NCI-H1092 treated with DMSO at 0.1 percent for 48 hours (cell line): ENCODE measurements around the gene OR4K14.
"Not testable (repeated sequence)": the region's sequence is repeated elsewhere in the genome, so short reads cannot be mapped to it uniquely, and the experiment has no call there.

Source experiments
- DNase-seq: peaks from one replicate; lab custom pipeline; 2025; lab: John Stamatoyannopoulos, UW

OR4K14 gene, protein sequence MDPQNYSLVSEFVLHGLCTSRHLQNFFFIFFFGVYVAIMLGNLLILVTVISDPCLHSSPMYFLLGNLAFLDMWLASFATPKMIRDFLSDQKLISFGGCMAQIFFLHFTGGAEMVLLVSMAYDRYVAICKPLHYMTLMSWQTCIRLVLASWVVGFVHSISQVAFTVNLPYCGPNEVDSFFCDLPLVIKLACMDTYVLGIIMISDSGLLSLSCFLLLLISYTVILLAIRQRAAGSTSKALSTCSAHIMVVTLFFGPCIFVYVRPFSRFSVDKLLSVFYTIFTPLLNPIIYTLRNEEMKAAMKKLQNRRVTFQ

DNA sequence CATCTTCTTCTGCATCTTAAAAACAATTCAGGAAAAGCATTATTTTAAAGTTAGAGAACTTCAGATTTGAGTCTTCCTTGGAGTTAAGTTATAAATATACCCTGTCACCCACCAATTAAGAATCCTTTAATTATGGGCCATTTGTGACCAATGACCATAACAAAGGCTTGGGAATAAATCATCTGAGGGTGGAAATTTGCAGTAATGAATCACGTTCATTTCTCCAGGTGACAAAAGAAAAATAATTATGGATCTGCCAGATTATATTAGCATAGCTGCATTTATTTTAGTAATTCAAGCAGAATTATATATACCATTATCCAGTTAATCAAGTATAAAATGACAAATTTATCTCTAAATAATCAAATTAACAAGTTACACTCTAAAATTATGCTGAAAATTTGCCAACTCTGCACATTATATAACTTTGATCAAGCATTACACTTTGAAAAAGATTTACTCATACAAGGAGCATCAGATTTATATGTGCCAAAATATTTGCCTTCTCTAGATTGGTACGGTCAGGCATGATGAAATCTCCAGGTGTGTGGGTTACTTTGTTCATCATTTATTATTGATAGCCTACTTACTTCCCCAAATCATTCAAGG is at the start of gene OR4K14:
TSS of gene OR4K14 (minus strand) at position 51 of the 609 bp plus-strand sequence. CDS start 4,114 bp downstream, outside the sequence.
- no peak for DNase-seq

DNA sequence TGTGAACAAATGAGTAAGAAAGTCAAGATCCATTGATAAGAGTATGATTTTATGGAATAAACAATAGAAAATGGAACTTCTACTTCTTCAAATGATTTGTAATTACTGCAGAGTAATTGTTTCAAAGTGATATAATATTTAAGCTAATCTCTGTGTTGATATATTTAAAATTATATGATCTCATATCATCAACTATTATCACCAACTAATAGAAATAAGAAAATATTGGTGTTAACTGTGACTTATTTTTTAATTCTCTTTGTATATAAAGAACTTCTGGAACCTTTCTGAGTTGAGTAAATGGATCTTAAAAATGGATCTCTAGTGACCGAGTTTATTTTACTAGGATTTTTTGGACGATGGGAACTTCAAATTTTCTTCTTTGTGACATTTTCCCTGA is 40.6 kb upstream of the OR4K14 start, which contains the start of gene OR4L1:
TSS of gene OR4L1 (plus strand) at position 301 of the 400 bp plus-strand sequence. CDS start at position 301, 0 bp downstream.
- DNase-seq: no peak

DNA sequence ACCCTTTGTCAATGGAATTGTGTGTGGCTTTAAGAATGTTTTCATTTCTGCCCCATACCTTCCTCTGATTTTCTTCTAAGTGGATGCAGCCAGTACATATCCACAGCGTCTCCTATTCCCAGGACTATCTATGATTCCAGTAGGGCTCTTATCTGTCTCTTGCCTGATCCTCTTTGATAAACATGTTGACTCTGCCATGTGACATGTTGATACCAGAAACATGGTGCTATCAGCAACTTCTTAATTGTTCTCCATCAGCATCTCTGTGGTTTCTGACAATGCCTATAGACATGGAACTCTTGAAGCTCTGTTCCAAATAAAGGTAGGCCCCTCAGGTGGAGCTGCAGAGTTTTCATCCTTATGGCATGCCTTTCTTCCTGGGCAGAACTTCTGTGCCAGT is 29.1 kb upstream of the OR4K14 start:
- DNase-seq: no peak

DNA sequence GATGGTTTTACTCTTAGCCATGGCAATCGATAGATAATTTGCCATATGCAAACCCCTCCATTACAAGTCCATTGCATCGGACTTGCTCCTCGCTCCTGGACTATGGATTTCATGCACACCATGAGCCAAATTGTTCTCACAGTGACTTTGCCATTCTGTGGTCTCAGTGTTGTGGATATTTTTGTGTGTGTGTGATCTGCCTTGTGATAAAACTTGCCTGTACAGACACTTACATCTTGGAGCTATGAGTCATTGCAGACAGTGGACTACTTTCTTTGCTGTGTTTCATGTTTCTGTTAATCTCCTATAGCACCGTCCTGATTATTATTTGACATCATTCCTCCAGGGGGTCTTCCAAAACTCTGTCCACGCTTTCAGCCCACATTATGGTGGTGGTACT is 25.1 kb upstream of the OR4K14 start:
- DNase-seq: no peak

DNA sequence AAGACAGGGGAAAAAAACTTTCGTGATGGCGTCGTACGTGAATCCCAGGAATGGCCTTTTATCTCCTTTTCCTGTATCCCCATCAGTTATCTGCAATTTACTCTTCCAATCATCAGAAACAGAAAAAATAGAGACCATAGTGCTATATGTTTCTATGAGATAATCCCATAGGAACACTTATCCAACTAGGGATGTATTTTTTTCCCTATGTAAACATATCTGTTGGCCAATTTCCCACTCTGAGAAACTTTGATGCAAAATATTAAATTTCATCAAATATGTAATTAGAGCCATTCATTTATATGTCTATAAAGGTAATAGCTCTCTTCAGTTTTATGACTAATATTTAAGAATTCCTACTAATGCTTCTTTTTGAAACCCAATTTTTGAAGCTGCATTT is 16.8 kb upstream of the OR4K14 start, which contains the start of gene OR4K13:
TSS of gene OR4K13 (minus strand) at position 101 of the 400 bp plus-strand sequence. CDS start 1,280 bp downstream, outside the sequence.
- DNase-seq: no peak

DNA sequence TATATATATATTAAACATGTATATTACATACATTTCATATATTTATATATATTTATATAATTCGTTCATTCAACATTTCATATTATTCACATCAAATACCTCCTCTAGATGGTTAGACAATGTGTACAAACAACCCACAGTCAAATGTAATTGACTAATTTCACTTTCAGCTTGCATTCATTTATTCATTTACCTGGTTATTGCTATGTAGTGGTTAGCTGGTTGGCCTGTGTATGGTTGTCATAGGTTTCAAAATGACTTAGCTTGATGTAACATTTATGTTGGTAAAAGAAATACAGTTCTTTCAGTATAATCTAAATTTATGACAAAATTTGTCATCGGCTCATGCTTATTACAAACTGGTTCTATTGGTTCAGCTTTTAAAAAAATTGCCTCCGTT is 16.3 kb upstream of the OR4K14 start:
- DNase-seq: no peak

DNA sequence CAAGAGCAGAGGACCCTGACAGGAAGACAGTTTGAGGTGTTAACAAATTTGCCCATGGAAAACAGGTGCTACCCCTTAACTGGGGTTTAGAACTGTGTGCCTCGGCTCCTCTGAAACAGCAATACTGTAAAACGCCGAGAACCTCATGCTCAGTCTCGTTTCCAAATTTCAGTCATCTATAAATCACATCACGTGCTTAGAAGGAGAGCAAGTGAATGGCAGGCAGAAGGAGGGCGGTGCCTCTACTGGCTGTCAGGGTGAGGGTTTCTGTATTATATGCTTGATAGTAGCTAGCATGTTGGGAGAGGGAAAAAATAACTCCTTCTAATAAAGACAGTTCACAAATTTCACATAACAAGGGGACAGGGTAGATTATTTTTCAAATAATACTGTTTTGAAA is 12.0 kb upstream of the OR4K14 start:
- DNase-seq: no peak

DNA sequence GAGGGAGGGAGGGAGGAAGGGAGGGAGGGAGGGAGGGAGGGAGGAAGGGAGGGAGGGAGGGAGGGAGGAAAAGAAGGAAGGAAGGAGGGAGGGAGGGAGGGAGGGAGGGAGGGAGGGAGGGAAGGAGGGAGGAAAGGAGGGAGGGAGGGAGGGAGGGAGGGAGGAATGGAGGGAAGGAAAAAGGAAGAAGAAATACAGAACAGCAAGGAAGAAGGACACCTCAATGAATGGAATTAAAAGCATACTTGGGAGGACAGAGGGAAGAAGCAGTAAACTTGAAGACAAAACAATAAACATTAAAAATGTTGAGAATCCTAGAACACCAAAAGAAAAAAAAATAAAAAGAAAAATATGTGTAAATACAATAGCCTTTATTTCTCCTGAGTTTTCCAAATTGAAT is 11.0 kb downstream of the OR4K14 start:
- DNase-seq: no peak

DNA sequence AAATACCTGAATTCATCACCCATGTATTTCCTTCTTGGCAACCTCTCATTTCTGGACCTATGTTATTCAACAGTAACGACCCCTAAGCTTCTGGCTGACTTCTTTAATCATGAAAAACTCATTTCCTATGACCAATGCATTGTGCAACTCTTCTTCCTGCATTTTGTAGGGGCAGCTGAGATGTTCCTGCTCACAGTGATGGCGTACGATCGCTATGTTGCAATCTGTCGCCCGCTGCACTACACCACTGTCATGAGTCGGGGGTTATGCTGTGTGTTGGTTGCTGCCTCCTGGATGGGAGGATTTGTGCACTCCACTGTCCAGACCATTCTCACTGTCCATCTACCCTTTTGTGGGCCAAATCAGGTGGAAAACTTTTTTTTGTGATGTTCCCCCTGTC is 16.8 kb downstream of the OR4K14 start:
- DNase-seq: no peak

DNA sequence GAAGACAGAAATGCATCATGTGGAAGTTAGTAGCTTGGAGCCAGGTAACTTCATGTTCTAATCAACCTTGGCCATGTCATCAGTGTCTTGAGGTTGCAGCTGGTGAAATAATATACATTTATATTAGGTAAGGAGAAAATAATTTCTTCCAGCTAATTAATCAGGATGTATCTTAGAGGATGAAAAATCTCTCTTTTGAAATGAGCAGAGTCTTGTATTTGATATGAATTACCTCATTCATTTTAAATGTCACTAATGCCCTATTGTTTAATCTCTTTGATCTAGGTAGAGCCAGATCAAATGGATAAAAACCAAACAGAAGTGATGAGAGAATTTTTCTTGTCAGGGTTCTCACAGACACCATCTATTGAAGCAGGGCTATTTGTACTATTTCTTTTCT is 17.2 kb downstream of the OR4K14 start, which contains the start of gene OR4Q2:
TSS of gene OR4Q2 (plus strand) at position 301 of the 400 bp plus-strand sequence.
- no peak for DNase-seq

DNA sequence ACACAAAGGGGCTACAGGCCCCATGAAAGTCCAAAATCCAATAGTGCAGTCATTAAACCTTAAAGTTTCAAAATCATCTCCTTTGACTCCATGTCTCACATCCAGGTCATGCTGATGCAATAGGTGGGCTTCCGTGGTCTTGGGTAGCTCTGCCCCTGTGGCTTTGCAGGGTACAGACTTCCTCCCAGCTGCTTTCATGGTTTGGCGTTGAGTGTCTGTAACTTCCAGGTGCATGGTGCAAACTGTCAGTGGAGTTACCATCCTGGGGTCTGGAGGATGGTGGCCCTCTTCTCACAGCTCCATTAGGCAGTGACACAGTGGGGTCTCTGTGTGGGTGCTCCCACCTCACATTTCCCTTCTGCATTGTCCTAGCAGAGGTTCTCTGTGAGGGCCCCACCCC is 25.7 kb downstream of the OR4K14 start:
- no peak for DNase-seq

DNA sequence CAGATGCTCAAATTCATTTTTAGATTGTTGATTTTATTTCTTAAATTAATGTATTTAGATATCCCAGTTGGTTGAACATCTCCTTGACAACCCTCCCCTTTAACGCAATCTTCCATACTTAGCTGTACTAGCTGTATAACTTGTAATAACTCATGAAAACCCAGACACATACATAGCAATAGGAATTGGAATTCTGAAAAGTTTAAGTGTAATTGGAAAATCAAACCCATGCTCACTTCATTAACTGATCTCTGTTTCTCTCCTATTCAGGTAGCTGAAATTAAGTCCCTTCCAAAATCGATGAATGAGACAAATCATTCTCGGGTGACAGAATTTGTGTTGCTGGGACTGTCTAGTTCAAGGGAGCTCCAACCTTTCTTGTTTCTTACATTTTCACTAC is 43.8 kb downstream of the OR4K14 start, which contains the start of gene OR4K15:
TSS of gene OR4K15 (plus strand) at position 301 of the 400 bp plus-strand sequence. CDS start at position 301, 0 bp downstream.
- no peak for DNase-seq

DNA sequence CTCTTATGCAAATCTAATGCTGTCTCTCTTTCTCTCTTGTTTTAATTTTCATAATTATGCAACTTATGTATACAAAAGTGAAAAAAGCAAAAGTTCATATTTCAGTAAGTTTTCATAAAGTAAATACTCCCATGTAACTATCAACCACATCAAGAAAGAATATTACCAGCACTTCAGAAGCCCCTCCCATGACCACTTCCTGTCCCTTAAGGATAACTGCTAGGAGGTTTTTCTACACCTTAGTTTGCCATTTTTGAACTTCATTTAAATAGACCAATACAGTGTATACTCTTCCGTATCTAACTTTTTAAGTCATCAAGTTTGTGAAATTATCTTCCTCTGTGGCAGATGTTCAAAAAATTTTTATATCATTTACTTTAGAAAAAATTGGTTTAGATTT is 44.3 kb downstream of the OR4K14 start:
- DNase-seq: no peak

DNA sequence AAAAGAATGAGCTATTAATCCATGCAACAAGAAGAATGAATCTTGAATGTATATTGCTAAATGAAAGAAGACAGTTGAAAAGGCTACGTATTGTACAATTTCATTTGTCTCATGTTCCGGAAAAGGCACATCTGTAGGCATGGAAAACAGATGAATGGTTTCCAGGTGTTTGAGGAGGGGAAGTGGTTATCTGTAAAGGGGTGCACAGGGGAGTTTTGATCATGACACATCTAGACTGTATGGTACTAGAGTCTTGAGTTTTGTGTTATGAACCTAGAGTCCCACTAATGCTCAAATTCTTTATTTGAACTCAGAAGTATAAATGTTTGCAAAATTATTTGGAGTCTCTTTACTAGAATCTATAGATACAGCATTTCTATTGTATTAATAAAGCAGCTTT is 49.4 kb downstream of the OR4K14 start:
- DNase-seq: not testable (repeated sequence)
